Mesodermal cell (in vitro differentiated cells): ENCODE measurements around the gene MAPK6.
A peak's percentile ranks its signal among the peaks of the same experiment; 100 is the strongest.

Experiments used
- H3K27ac ChIP-seq: 2 replicates; pipeline ENCODE4 v1.7.0; 2013; ENCODE audit warnings: mild to moderate bottlenecking, low read depth, low read length, moderate library complexity; ENCODE audit not compliant: severe bottlenecking
- H3K36me3 ChIP-seq: 2 replicates; pipeline ENCODE4 v1.7.1; 2013; ENCODE audit warnings: mild to moderate bottlenecking, low read length, moderate library complexity; ENCODE audit not compliant: control insufficient read depth, insufficient read depth
- H3K4me1 ChIP-seq: one replicate; pipeline ENCODE4 v1.7.1; 2013; ENCODE audit warnings: mild to moderate bottlenecking, low read length; ENCODE audit not compliant: insufficient read depth, control insufficient read depth, poor library complexity, severe bottlenecking
- H3K4me3 ChIP-seq: 2 replicates; pipeline ENCODE4 v1.7.0; 2013; ENCODE audit warnings: low read length, control low read depth, mild to moderate bottlenecking; ENCODE audit not compliant: insufficient read depth, poor library complexity, severe bottlenecking; ENCODE audit errors: extremely low read depth
- H3K9me3 ChIP-seq: 2 replicates; pipeline ENCODE4 v1.7.1; 2013; ENCODE audit warnings: mild to moderate bottlenecking, low read length, moderate library complexity; ENCODE audit not compliant: control insufficient read depth
- WGBS, 2 experiments: methylation state at CpG; one replicate each; pipeline ENCODE4 v1.1.5; 2013; ENCODE audit warnings: missing lambda C conversion rate in 2 of 2; ENCODE audit not compliant: insufficient coverage in 2 of 2; 5-methylcytosine and 5-hydroxymethylcytosine counted together

The MAPK6 gene

GRCh38 chr15:52011711-52012144 is 7.3 kb upstream of the MAPK6 start:
- 71% methylated on average over 1 of the region's 3 CpGs for WGBS, 2 experiments
- H3K36me3 ChIP-seq: no peaks in the 10 kb centered on the region
- H3K27ac ChIP-seq: no peak overlapping the region
- peaks cover 5% of the 10 kb centered on the region for H3K4me1 ChIP-seq
- H3K4me3 ChIP-seq: no peak overlapping the region
- H3K9me3 ChIP-seq: no peaks in the 10 kb centered on the region

GRCh38 chr15:52012210-52012609 is 6.8 kb upstream of the MAPK6 start:
- no peak overlapping the region for H3K27ac ChIP-seq
- H3K4me1 ChIP-seq: no peaks in the 10 kb centered on the region
- no peaks in the 10 kb centered on the region for H3K9me3 ChIP-seq
- 100% methylated on average over 2 of the region's 2 CpGs; no CpG with 5 or more reads in 1 of the 2 experiments for WGBS, 2 experiments
- no peaks in the 10 kb centered on the region for H3K36me3 ChIP-seq
- H3K4me3 ChIP-seq: no peak overlapping the region

- no peaks in the 10 kb centered on the region for H3K9me3 ChIP-seq
- H3K4me3 ChIP-seq: no peak overlapping the region
- no peaks in the 10 kb centered on the region for H3K36me3 ChIP-seq
- H3K4me1 ChIP-seq: no peaks in the 10 kb centered on the region
- WGBS, 2 experiments: 80% methylated on average over 1 of the region's 3 CpGs; no CpG with 5 or more reads in 1 of the 2 experiments
- no peak overlapping the region for H3K27ac ChIP-seq
Observed at GRCh38 chr15:52013151-52013791, 5.7 kb upstream of the MAPK6 start.

- Histone ChIP-seq H3K4me1 (no peaks in the 10 kb centered on the region), H3K36me3 (no peaks in the 10 kb centered on the region), H3K4me3 (no peak overlapping the region), H3K9me3 (no peaks in the 10 kb centered on the region), H3K27ac (no peak overlapping the region)
- no CpG with 5 or more reads among the region's 1 CpG for WGBS, 2 experiments
Observed at GRCh38 chr15:52014616-52015015, 4.4 kb upstream of the MAPK6 start.

- Histone ChIP-seq H3K27ac (no peak overlapping the region), H3K4me1 (no peaks in the 10 kb centered on the region), H3K9me3 (no peaks in the 10 kb centered on the region), H3K4me3 (no peak overlapping the region), H3K36me3 (no peaks in the 10 kb centered on the region)
- 80 to 100% methylated on average over 1 of the region's 2 CpGs for WGBS, 2 experiments
Observed at GRCh38 chr15:52016316-52016715, 2.7 kb upstream of the MAPK6 start.

- peak overlapping the region; percentile 99 for H3K27ac ChIP-seq
- no peaks in the 10 kb centered on the region for H3K9me3 ChIP-seq
- H3K4me1 ChIP-seq: peaks cover 5% of the 10 kb centered on the region
- WGBS, 2 experiments: 94 to 100% methylated on average over 6 of the region's 7 CpGs
- H3K4me3 ChIP-seq: no peak overlapping the region
- H3K36me3 ChIP-seq: no peaks in the 10 kb centered on the region
Observed at GRCh38 chr15:52018244-52018643, 775 bp upstream of the MAPK6 start.

- 1% methylated on average over 61 to 94 of the region's 100 CpGs for WGBS, 2 experiments
- Histone ChIP-seq H3K36me3 (peaks cover 4% of the 10 kb centered on the region), H3K9me3 (no peaks in the 10 kb centered on the region), H3K4me3 (peak overlapping the region; percentile 80), H3K4me1 (peaks cover 5% of the 10 kb centered on the region), H3K27ac (peak overlapping the region; percentile 99)
Observed at GRCh38 chr15:52019394-52020220, 588 bp downstream of the MAPK6 start.

- Histone ChIP-seq H3K9me3 (no peaks in the 10 kb centered on the region), H3K36me3 (peaks cover 9% of the 10 kb centered on the region), H3K27ac (peak overlapping the region; percentile 99), H3K4me1 (peaks cover 5% of the 10 kb centered on the region), H3K4me3 (peak overlapping the region; percentile 80)
- 0 to 3% methylated on average over 7 of the region's 10 CpGs for WGBS, 2 experiments
Observed at GRCh38 chr15:52020221-52021085, 1.4 kb downstream of the MAPK6 start.

GRCh38 chr15:52021128-52021671 is 2.2 kb downstream of the MAPK6 start:
- WGBS, 2 experiments: 0% methylated on average over 1 of the region's 4 CpGs; no CpG with 5 or more reads in 1 of the 2 experiments
- H3K27ac ChIP-seq: peak overlapping the region; percentile 99

GRCh38 chr15:52021892-52022540 is 3.0 kb downstream of the MAPK6 start:
- no peak overlapping the region for H3K4me3 ChIP-seq
- H3K9me3 ChIP-seq: no peaks in the 10 kb centered on the region
- peaks cover 9% of the 10 kb centered on the region for H3K36me3 ChIP-seq
- peaks cover 5% of the 10 kb centered on the region for H3K4me1 ChIP-seq
- WGBS, 2 experiments: 79 to 83% methylated on average over 7 to 8 of the region's 10 CpGs
- H3K27ac ChIP-seq: no peak overlapping the region

More at GRCh38 chr15:52021128-52021671, 2.2 kb downstream of the MAPK6 start:
- Histone ChIP-seq H3K36me3 (peaks cover 9% of the 10 kb centered on the region), H3K9me3 (no peaks in the 10 kb centered on the region), H3K4me3 (peak overlapping the region; percentile 80), H3K4me1 (peaks cover 5% of the 10 kb centered on the region)
